Brain pericyte (primary cell): ENCODE results near the gene ZFP62.

Experiments
- DNase-seq: peaks from one replicate; pipeline ENCODE4 v3.0.0-alpha.2; 2012; ENCODE audit warnings: low read depth, low spot score

ZFP62 gene

DNA sequence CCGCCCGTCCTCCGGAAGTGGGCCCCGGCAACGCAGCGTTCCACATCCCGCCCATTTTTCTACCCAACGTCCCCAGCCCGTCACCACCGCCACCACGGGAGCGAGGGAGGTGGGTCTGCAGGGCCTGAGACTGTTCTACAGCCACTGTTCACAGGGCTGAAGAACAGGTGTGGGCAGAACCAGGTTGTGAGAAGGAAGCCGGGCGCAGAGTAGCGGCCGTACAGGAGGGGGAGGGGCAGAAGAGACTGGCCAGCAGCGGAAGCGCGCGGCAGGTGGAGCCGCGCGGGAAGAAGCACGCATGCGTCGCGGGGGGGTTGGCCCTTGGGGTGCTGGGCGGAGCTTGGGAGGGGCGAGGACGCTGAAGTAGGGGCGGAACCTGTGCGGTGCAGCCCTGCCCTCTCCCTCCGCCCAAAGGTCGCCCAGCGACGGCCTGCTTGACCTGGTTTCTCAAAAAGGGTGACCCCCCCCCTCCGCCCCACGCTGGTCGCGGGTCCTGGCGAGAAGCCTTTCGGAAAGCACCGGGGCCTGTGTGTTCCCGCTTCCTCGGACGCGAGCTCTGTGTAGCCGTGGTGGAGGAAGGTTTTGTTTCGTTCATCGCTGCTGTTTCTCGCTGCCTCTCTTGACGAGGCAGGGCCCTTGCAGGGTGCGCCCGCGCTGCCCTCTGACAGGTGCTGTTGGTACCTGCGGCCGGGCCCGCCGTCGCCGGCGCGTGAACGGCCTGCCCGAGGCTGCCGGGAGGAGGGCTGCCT is 50.7 kb downstream of the ZFP62 start:
- DNase-seq = peak; percentile 86

DNA sequence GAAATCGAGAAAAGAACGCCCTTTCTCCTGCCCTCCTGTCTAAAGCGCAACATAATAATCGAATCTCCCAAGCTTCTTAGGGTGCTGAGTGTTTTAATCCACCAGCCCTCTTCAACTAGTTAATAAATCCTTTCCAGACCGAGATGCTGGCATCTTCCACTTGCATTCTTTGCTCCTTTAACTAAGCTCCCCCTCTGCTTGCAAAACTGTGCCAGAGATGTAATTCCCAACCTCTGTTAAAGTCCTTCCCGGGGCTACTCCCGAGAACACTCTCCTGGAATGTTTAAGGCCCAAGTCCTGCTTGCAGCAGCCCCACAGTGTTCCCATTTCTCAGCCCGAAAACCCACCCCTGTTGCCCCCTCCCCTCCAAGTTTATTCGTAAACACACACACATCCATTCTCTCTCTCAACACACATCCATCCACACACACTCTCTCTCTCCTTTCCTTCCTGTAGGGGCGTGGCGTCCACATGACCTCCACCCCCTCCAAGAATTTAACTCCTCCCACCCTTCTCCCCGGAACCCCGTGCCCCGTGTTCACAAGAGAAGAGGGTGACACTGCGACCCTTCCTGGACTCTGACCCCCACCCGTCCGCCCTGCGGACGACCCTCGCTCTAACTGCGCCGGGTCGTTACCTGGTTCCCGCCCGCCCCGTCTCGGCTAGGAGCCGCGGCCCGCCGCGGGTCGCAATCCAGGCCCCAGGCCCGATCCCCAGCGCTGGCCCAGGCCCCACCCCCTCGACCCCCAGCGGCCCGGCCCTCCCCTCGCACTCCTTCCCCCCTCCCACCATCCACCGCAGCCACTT is 51.5 kb downstream of the ZFP62 start:
- DNase-seq = peak; percentile 73

DNA sequence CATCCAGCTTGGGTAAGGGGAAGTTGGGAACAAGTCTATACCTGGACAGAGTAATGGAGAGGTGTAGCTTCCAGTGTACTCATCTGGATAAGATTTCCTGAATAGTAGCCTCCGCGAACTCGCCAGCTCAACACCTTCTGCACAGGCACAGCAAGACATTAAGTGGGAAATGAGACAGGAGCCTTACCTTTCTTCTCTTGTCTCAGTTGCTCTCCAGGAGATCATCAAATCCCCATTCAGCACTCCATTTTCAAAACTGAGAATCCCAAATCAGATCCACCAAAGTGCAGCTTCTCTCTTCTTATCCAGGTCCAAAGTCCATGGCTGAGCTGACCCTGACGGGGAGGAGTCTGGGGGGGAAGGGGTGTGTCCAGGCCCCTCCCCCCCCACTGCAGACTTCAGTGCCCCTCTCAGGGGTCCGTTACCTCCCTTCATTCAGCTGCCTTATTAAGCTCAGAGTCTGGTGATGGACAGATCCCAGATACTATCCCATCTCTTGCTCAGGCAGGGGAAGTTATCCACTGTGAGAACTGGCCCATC is 52.5 kb downstream of the ZFP62 start:
- no peak for DNase-seq

DNA sequence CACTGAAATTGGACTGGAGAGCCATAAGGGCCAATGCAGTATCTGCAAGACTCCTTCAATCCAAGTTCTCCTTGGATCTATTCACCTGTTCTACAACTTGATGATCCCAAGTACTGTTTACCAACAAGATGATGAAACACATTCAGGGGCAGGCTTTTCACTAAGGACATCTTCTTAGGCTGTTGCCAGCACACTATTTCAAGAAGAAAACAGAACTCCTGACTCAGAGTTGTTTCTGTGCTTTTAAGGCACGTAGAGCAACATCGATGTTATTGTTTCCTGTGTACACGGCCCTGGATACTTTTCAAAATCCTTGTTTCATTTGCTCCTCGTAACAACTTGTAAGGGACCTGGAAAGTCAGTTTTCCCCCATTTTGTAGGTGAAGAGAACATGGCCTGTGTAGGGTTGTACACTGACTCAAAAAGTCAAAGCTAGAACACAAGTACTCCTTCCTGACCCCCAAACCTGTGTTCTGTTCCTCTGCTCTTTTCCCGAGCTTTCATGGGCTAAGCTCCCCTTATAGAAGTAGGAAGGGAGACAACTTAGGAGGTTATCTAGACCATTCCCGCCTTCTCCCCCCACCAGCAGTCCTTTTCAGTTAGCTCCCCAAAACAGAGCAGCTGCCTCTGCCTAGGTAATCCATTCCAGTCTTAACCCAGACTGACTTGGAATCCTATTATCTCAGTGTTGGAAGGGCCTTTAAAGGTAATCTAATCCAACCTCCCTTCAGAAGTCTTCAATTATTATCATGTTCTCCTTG is 53.2 kb downstream of the ZFP62 start:
- DNase-seq = no peak

DNA sequence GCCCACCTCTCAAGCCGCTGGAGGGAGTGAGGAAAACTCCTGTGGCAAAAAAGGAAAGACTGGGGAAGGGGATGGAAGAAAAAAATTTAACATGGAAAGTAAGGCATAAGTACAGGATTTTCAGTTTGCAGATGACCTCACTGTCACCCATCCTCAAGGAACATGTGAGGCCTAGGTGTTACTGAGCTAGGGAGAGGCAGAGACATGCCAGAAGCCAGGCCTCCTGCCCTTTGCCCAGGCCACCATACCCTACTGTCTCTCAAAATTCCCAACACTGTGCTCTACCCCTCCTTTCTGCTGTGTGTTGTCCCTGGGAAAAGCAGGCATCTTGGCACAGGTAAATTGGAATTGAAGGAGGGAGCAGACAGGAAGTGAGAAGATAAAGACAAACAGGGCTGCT is 54.0 kb downstream of the ZFP62 start:
- no peak for DNase-seq

DNA sequence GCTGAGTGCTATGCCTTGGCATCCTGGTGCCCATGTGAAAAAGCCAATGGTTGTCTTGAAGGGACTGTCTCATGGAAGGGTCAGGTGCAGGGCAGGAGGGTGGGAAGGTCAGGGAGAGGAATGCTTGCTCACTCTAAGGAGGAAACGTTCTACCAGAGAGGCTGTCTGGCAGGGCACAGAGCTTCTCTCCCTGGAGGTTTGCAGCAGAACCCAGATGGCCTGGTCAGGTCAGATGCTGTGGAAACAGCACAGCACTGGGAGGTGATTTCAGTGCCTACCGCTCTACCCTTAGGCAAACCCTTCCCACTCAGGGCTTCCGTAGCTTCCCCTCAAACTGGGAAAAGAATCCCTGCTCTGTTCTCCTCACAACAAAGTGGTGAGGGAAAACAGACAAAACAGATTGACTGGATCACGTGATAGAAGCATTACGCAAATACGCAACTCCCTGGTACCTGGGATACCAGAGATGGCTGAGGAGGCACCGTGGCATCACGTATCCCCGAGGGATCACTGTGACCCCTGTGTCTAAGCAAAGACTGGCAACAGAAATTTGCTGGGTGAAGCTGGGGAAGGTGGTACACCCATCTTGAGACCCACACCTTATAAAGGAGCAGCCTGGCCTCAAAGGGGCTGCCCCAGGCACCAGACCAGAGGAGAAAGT is 54.6 kb downstream of the ZFP62 start:
- no peak for DNase-seq

DNA sequence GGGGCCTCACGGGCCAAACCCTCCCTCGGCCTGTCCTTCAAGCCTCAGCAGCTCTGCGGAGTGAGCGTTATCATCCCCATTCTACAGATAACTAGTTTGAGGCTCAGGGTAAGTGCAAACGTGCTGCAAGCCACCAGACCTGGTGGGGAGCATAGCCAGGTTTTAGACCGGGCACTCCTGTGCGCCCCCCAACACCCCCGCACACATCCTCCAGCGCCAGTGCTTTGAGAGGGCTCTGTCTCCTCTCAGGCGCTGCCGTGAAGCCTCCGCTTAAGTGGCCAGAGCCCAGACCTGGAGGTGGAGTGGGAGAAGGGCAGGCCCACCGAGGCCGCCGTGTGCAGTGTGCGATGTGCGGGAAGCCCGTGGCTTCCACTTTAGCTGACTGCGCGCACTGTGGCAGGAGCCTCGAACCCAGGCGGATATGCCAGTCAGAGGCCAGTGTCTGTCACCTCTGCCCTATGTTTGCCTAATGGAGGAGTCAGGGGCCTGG is 56.9 kb downstream of the ZFP62 start:
- DNase-seq = no peak

DNA sequence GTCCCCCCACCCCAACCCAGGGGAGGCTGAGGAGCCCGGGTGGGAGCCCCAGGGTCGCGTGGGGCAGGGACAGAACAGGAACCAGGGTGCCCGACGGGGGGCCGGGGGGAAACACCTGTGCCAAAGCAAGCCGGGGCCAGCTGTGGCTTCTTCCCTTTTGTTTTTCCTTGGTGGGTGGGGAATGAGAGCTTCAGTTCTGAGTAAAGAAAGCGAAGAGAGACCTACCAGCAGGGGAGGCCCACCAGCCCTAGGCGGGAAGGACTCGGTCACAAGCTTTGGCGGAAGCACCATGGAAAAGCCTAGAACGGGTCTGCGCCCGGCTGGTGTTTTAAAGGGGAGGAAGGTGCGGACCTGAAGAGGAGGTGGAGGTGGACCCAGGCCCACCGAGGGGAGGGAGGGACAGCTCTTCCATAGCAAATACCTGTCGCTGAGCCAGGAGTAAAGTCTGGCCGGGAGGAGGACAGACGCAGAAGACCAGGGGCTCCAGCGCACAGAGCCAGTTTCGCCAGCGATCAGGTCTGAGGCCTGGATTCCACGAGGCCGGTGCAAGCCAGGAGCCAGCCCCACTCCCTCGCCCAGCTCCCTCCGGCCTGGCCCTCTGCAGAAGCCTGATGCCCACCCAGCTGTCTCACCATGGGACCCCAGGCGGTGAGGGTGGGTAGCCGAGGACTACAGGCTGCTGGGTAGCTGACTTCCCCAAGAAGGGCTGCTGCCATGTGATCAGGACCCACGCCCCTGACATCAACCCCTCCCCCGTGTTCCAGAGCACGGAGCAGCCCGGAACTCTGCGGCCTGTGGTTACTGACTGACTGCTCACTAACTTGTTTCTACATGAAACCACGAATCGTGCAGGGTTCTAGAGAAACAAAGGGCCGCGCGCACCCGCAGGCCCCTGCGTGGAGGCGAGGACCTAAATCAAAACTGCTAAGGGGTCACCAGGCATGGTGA is 57.6 kb downstream of the ZFP62 start:
- no peak for DNase-seq

DNA sequence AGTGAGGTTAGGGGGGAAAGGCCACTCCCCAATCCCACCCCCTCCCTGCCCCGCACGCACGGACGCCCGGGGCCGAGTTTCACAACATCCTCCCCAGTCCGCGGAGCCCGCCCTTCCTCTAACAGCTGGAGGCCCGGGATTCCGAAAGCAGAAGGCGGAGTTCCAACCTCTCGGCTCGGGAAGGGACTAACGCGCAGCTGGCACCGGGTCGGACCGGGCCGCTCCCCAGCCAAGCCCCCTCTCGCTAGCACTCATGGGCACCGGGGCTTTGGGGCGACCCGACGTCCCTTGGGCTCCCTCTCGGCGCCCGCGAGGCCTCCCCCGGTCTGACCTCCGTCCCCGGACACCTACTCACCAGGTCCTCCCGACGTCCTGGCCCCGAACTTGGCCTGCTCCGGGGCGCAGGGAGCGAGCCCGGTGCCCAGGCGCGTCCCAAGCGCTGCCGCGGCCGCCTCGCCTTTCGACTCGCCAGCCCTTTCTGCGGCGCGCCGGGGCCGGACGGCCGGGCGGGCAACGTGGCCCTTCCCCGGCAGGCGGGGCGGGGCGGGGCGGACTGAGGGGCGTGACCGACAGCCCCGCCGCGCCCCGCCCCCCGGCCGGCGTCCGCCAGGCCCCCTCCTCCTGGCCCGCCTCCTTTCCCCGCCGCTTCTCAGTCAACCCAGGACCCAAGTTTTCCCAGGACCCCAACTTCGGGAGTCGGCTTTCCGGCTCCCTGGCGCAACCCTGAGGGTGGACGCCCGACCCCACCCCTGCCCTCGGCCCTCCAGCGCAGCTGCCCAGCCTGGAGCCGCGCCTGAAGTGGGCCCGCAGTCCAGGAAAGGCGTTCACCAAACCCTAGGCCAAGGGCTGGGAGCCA is 58.5 kb downstream of the ZFP62 start, which contains the start of gene MGAT1:
TSS of gene MGAT1 (minus strand) at position 482 of the 856 bp plus-strand sequence. CDS start 9,835 bp downstream, outside the sequence.
- no peak for DNase-seq

DNA sequence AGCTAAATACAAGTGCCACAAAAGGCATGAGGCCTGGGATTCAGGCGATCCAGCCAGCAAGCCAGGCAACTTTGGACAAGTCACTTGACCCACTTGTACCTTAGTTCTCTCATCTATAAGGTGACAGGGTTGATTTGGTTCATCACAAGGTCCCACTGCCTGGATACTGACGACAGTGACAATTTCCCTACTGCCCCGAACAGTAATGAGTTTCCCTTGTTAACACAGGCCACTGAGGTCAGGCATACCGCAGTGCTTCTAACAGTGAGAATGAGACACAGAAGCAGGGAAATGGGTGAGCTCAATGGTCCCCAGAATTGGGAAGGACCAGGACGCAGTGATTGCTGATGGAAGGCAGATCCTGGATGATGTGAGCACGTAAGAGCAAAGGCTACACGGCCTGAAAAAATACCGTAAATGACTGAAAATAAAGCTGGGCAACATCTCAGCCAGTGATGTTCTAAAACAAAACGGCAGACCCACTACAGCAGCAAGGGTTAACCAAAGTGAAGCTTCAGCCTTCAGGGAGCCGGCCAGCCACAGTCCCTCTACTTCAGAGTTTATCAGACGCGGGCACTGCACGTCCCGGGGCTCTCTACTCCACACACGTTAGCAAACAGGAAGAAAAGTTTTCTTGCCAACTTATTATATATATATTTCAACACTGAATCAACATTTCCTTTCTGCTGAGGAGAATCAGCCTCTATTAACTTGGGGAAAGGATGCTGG is 59.3 kb downstream of the ZFP62 start:
- DNase-seq = no peak

DNA sequence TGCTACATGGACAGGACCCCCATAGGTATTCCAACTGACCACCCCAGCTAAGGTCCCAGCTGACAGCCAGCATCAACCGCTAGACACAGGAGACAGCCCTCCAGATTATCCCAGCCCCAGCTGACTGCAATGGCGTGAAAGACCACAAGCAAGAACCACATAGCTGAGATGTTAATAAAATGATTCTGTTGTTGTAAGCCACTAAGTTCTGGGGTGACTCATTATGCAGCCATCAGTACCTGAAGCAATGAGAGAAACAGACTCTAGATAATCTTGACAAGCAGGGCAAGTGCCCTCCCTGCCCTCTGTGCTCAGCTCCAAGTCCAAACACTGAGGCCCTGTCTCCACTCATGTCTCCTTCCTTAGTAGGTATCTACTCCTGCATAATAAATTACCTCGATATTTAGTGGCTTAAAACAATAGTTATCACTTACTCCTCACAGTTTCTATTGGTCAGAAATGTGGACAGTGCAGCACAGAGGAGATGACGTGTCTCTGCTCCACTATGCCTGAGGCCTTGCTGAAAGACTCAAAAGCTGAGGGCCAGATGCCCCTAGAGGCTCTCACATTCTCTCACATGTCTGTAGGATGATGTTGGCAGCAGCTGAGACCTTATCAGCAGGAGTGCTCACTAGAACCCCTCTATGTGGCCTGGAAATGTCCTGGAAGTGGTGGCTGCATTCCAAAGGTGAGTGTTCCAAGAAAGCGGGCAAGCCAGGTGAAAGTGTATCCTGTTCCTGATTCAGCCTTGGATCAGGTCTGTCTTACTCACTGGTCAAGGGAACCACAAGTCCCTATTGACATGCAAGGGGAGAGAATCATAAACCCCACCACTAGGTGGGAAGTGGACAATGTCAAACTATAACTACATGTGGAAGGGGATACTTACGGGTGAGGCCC is 60.9 kb downstream of the ZFP62 start:
- no peak for DNase-seq

DNA sequence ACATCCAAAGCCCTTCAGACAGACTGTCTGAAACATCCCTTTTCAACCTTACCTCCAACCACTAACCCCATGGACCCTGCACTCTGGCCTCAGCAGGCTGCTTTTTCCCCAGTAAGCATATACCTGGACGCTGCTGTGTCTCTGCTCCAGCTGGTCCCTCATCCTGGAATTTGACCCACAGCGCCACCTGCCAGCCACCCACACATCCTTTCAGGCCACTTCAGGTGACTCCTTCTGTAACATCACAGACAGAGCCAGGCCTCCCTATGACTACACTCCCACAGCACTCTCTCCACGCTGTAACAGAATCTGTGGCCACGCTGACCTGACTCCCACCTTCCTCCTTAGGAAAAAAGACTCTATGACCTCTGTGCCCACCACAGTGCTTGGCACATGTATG is 61.9 kb downstream of the ZFP62 start:
- no peak for DNase-seq

DNA sequence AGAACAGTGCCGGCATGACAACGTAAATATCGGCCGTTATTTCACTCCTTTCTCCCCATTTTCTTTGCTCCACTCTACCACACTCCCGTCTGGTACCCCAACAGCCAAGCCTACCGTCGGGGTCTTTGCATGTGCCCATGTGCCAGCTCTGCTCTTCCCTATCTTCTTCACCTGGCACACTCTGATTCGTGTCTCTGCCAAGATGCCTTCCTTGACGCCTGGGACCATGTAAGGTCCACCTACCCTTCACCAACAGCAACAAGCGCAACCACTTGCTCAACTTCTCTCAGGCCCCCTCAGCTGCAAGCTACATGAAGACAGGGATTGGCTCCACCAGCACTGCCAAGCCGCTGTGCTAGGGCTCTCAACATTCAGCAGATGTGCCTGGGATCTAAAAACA is 62.9 kb downstream of the ZFP62 start:
- DNase-seq = no peak
